Measurements from ENCODE around the gene IQSEC1. TPM values are rescaled to one million over a fixed set of nuclear protein-coding genes. Genes with fewer than 3 reads are reported as not detected.

Gene IQSEC1
- polyA plus RNA-seq, 1 donor (not counting 4 experiments of a cell fraction or from before 2014, with no cell fraction given): 2.8 TPM

DNA sequence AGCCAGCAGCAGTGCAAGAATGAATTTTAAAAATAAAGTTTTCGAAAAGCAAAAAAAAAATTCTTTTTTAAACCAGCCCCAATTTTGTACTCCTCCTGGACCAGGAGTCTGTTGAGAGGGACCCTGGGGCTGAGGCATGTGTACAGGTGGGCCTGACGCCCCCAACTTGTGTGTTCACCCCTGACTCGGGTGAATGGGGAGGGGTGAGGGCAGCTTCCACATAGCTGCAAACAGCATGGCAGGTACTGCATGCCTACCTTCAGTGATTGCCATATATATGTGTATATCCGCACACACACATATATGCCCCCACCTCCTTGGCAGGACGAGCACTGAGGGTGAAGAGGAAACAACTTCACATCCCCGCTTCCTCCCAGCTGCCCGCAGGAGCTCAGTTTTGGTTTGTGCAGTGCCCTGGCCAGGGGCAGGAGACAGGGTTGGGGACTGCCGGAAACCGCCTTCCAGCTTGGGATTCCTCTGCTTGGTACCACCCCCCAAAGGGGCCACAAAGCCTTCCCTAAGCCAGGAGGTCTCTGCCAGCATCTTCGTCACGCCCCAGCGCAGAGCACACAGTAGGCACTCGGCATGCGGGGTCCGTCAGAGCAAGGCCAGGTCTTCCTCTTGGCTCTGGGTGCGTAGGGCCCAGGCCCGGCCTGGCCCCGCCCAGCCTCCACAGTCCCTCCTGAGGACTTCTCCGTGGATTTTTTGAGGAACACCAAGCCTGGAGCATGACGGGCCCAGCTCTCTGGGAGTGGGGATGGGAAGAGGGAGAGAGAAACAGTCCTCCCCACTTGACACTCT, 170.0 kb downstream of the IQSEC1 start:
- no peak for TF ChIP-seq EZH2 (IDR thresholded peaks at IDR 0.05; ENCODE audit: low read length)
- Histone ChIP-seq H3K9ac (ENCODE audit: control insufficient read depth, extremely low read depth, insufficient read depth, low read length) (no peak overlapping the region), H2AFZ (ENCODE audit: control insufficient read depth, low read length) (no peak overlapping the region), H3K79me2 (ENCODE audit: control insufficient read depth, insufficient read depth, low read length) (no peaks in the 10 kb centered on the region), H3K4me3 (ENCODE audit: control insufficient read depth in 2 of 3, extremely low read depth in 1 of 3, insufficient read depth in 2 of 3, low read depth in 1 of 3, low read length in 3 of 3) (no peak overlapping the region), H3K9me1 (ENCODE audit: control insufficient read depth, extremely low read depth, insufficient read depth, low read length) (no peaks in the 10 kb centered on the region), H4K20me1 (ENCODE audit: control insufficient read depth, extremely low read depth, insufficient read depth, low read length) (no peaks in the 10 kb centered on the region), H3K4me1 (ENCODE audit: control insufficient read depth, extremely low read depth, insufficient read depth, low read length) (no peaks in the 10 kb centered on the region), H3K27me3 (ENCODE audit: control insufficient read depth, extremely low read depth, insufficient read depth, low read length) (no peaks in the 10 kb centered on the region), H3K4me2 (ENCODE audit: control insufficient read depth, extremely low read depth, insufficient read depth, low read depth, low read length) (no peak overlapping the region), H3K9me3 (ENCODE audit: control insufficient read depth, low read depth, low read length) (no peaks in the 10 kb centered on the region), H3K36me3 (ENCODE audit: control insufficient read depth in 2 of 2, extremely low read depth in 1 of 2, insufficient read depth in 2 of 2, low read length in 2 of 2) (peaks cover 3 to 14% of the 10 kb centered on the region in 2 experiments), H3K27ac (ENCODE audit: control insufficient read depth, insufficient read depth, low read length) (no peak overlapping the region)
- no peak for FAIRE-seq
- DNase-seq (ENCODE audit: low read depth, low spot score): no peak
- dilution Hi-C loops (cut with MboI; ENCODE audit: extremely low pct_ligation_motif_present, low sequenced_read_pairs): no loop called here

DNA sequence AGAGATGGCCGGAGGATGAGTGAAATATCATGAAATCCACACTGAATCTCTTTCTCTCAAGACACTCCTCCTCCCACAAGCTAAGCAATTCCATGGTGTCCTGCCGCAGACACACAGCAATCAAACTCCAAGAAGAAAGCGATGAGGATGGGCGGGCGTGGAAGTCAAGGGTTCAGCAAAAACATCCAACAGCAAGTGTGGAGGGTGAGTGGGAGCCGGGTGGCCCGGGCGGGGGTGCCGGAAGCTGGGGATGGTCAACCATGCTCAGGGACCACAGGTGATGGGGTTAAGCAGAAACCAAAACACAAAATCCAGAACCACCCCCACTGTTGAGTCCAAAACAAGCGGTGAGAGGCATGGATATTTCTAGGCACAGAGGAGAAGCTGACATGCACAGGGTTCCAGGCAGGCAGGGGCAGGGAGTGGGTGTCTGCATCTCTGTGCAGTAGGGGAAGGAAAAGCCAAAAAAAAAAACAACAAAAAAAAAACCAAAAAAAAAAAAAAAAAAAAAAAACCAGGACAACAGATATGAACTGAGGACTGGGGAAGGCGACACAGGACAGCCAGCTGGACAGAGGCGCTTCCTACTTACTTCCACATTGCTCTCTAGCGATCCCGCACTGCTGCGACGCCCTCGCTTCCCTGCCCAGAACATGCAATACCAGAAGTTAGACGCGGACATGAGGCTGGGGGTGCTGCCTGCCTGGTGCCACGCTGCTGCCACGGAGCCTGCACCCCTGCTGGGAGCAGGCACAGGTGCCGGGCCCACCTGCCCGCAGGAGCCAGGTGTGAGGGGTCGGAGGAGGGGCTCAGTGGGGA, 170.8 kb downstream of the IQSEC1 start:
- H3K4me3 ChIP-seq (ENCODE audit: control insufficient read depth in 2 of 3, extremely low read depth in 1 of 3, insufficient read depth in 2 of 3, low read depth in 1 of 3, low read length in 3 of 3): no peak overlapping the region
- no peak overlapping the region for H3K9ac ChIP-seq (ENCODE audit: control insufficient read depth, extremely low read depth, insufficient read depth, low read length)
- peaks cover 3 to 14% of the 10 kb centered on the region in 2 experiments for H3K36me3 ChIP-seq (ENCODE audit: control insufficient read depth in 2 of 2, extremely low read depth in 1 of 2, insufficient read depth in 2 of 2, low read length in 2 of 2)
- FAIRE-seq (no peak), DNase-seq (ENCODE audit: low read depth, low spot score) (no peak)
- H3K79me2 ChIP-seq (ENCODE audit: control insufficient read depth, insufficient read depth, low read length): no peaks in the 10 kb centered on the region
- H4K20me1 ChIP-seq (ENCODE audit: control insufficient read depth, extremely low read depth, insufficient read depth, low read length): no peaks in the 10 kb centered on the region
- H3K9me3 ChIP-seq (ENCODE audit: control insufficient read depth, low read depth, low read length): no peaks in the 10 kb centered on the region
- no peaks in the 10 kb centered on the region for H3K27me3 ChIP-seq (ENCODE audit: control insufficient read depth, extremely low read depth, insufficient read depth, low read length)
- dilution Hi-C loops (cut with MboI; ENCODE audit: extremely low pct_ligation_motif_present, low sequenced_read_pairs): no loop called here
- no peak overlapping the region for H3K27ac ChIP-seq (ENCODE audit: control insufficient read depth, insufficient read depth, low read length)
- TF ChIP-seq EZH2 (IDR thresholded peaks at IDR 0.05; ENCODE audit: low read length): no peak
- TF ChIP-seq, protein P1, sequence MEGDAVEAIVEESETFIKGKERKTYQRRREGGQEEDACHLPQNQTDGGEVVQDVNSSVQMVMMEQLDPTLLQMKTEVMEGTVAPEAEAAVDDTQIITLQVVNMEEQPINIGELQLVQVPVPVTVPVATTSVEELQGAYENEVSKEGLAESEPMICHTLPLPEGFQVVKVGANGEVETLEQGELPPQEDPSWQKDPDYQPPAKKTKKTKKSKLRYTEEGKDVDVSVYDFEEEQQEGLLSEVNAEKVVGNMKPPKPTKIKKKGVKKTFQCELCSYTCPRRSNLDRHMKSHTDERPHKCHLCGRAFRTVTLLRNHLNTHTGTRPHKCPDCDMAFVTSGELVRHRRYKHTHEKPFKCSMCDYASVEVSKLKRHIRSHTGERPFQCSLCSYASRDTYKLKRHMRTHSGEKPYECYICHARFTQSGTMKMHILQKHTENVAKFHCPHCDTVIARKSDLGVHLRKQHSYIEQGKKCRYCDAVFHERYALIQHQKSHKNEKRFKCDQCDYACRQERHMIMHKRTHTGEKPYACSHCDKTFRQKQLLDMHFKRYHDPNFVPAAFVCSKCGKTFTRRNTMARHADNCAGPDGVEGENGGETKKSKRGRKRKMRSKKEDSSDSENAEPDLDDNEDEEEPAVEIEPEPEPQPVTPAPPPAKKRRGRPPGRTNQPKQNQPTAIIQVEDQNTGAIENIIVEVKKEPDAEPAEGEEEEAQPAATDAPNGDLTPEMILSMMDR (optimal IDR thresholded peaks at IDR 0.05 in 1 of 3, IDR thresholded peaks at IDR 0.05 in 1 of 3, conservative IDR thresholded peaks at IDR 0.05 in 1 of 3; ENCODE audit: extremely low read depth in 1 of 3, insufficient read depth in 2 of 3, low read length in 3 of 3): no peak
- H3K9me1 ChIP-seq (ENCODE audit: control insufficient read depth, extremely low read depth, insufficient read depth, low read length): no peaks in the 10 kb centered on the region
- H3K4me2 ChIP-seq (ENCODE audit: control insufficient read depth, extremely low read depth, insufficient read depth, low read depth, low read length): no peak overlapping the region
- H3K4me1 ChIP-seq (ENCODE audit: control insufficient read depth, extremely low read depth, insufficient read depth, low read length): peaks cover 7% of the 10 kb centered on the region
- no peak overlapping the region for H2AFZ ChIP-seq (ENCODE audit: control insufficient read depth, low read length)
